Measurements from ENCODE around the gene HECTD4. TPM values are rescaled to one million over a fixed set of nuclear protein-coding genes. Genes with fewer than 3 reads are reported as not detected.
"Not testable (repeated sequence)": the region's sequence is repeated elsewhere in the genome, so short reads cannot be mapped to it uniquely, and the experiment has no call there.

HECTD4 gene
- total RNA-seq, 1 experiment from 2014 or later, result 32.5 TPM

DNA sequence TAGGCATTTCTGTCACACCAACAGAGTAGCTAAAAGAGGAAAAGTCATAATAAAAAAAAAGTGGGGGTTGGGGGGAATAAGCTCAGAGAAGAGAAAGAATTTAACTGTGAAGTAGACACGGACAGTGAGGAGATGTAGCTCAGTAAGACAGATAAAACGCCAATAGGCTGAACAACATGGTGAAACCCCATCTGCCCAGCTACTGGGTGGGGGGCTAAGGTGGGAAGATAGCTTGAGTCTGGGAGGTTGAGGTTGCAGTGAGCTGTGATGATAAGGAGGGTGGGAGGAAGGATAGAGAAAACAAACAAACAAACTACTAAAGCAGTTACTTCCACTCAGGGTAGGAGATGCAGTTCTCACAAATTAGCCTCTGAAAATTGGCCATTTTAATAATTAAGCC lies 25.0 kb downstream of the HECTD4 start:
- Histone ChIP-seq H4K20me1 (ENCODE audit: insufficient read depth, low read depth, low read length) (0 out of 2 replicates have a peak, but pooled peaks cover 13% of the 10 kb centered on the region), H3K4me1 (ENCODE audit: low read length) (no peaks in the 10 kb centered on the region), H3K27ac (ENCODE audit: low read length) (no peak overlapping the region), H3K36me3 (ENCODE audit: insufficient read depth, low read length) (no peaks in the 10 kb centered on the region), H3K9ac (ENCODE audit: low read length) (no peak overlapping the region), H3K79me2 (ENCODE audit: low read length) (peaks cover 69% of the 10 kb centered on the region), H3K9me2 (replicated peaks; ENCODE audit: insufficient read depth, low read length) (no peaks in the 10 kb centered on the region), H3K9me3 (ENCODE audit: low read length) (no peaks in the 10 kb centered on the region), H3K4me2 (ENCODE audit: low read depth, low read length, poor library complexity, severe bottlenecking) (no peak overlapping the region), H3K4me3 (ENCODE audit: low read length) (no peak overlapping the region), H3K27me3 (ENCODE audit: low read length) (no peaks in the 10 kb centered on the region), H2AFZ (ENCODE audit: low read length) (no peak overlapping the region)
- DNase-seq, result no peak

DNA sequence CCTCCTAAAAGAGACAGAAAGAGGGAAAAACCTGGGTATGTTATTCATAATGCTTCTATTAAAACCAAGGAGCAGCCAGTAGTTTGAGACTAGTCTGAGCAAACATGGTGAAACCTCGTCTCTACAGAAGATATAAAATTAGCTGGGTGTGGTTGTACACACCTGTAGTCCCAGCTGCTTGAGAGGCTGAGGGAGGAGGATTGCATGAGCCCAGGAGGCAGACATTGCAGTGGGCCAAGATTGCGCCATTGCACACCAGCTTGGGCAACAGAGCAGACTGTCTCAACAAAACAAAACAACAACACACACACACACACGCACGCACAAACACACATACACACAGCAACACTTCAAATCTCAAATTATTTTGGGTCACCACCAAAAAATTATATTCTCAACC lies 27.8 kb downstream of the HECTD4 start:
- H3K9me3 ChIP-seq (ENCODE audit: low read length), result no peaks in the 10 kb centered on the region
- DNase-seq, result no peak
- peaks cover 16% of the 10 kb centered on the region for H3K4me1 ChIP-seq (ENCODE audit: low read length)
- H3K9me2 ChIP-seq (replicated peaks; ENCODE audit: insufficient read depth, low read length), result no peaks in the 10 kb centered on the region
- H3K36me3 ChIP-seq (ENCODE audit: insufficient read depth, low read length), result no peaks in the 10 kb centered on the region
- no peak overlapping the region for H3K27ac ChIP-seq (ENCODE audit: low read length)
- peaks cover 10% of the 10 kb centered on the region for H4K20me1 ChIP-seq (ENCODE audit: insufficient read depth, low read depth, low read length)
- H3K27me3 ChIP-seq (ENCODE audit: low read length), result no peaks in the 10 kb centered on the region
- H3K4me2 ChIP-seq (ENCODE audit: low read depth, low read length, poor library complexity, severe bottlenecking), result no peak overlapping the region
- no peak overlapping the region for H3K9ac ChIP-seq (ENCODE audit: low read length)
- H2AFZ ChIP-seq (ENCODE audit: low read length), result no peak overlapping the region
- H3K4me3 ChIP-seq (ENCODE audit: low read length), result no peak overlapping the region
- peaks cover 63% of the 10 kb centered on the region for H3K79me2 ChIP-seq (ENCODE audit: low read length)

DNA sequence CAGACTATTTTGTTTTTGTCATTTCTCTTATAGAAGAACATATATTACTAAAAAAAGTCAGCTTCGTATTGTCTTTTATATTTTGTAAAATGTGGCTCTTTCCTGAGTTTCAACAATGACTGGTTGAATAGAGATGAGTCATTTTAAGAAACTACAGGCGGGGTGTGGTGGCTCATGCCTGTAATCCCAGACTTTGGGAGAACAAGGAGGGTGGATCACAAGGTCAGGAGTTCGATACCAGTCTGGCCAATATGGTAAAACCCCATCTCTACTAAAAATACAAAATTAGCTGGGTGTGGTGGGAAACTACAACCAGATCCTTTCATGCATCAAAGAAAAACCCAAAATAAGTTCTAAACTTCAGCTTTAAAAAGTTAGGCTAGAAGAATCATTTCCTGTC lies 28.8 kb downstream of the HECTD4 start:
- H3K36me3 ChIP-seq (ENCODE audit: insufficient read depth, low read length), result no peaks in the 10 kb centered on the region
- no peak for DNase-seq
- H3K27me3 ChIP-seq (ENCODE audit: low read length), result no peaks in the 10 kb centered on the region
- H2AFZ ChIP-seq (ENCODE audit: low read length), result no peak overlapping the region
- no peak overlapping the region for H3K9ac ChIP-seq (ENCODE audit: low read length)
- H3K27ac ChIP-seq (ENCODE audit: low read length), result no peak overlapping the region
- H3K4me1 ChIP-seq (ENCODE audit: low read length), result peaks cover 17% of the 10 kb centered on the region
- H4K20me1 ChIP-seq (ENCODE audit: insufficient read depth, low read depth, low read length), result peaks cover 10% of the 10 kb centered on the region
- H3K79me2 ChIP-seq (ENCODE audit: low read length), result peaks cover 56% of the 10 kb centered on the region
- no peaks in the 10 kb centered on the region for H3K9me2 ChIP-seq (replicated peaks; ENCODE audit: insufficient read depth, low read length)
- H3K9me3 ChIP-seq (ENCODE audit: low read length), result no peaks in the 10 kb centered on the region
- no peak overlapping the region for H3K4me2 ChIP-seq (ENCODE audit: low read depth, low read length, poor library complexity, severe bottlenecking)
- H3K4me3 ChIP-seq (ENCODE audit: low read length), result no peak overlapping the region

DNA sequence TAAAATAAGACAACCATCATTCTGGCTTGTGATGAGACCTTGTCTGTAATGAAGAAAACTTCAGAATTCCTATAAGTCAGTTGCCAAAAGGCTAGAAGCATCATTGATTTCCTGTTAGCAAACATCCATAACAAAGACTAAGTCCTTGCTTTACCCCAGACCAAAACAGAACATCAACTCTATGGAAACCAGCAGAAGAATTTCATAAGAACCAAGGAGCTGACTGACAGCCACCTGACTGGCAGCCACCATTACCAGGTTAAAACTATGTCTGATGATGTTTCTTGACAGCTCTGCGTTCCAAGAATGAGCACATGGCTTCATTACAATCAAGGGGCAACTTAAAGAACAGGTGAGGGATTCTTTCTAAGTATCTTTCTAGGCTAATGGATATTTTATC lies 29.3 kb downstream of the HECTD4 start:
- H3K4me2 ChIP-seq (ENCODE audit: low read depth, low read length, poor library complexity, severe bottlenecking), result no peak overlapping the region
- no peak overlapping the region for H2AFZ ChIP-seq (ENCODE audit: low read length)
- H3K9me3 ChIP-seq (ENCODE audit: low read length), result no peaks in the 10 kb centered on the region
- H3K9me2 ChIP-seq (replicated peaks; ENCODE audit: insufficient read depth, low read length), result no peaks in the 10 kb centered on the region
- no peak overlapping the region for H3K4me3 ChIP-seq (ENCODE audit: low read length)
- H3K27me3 ChIP-seq (ENCODE audit: low read length), result no peaks in the 10 kb centered on the region
- H3K36me3 ChIP-seq (ENCODE audit: insufficient read depth, low read length), result no peaks in the 10 kb centered on the region
- peaks cover 10% of the 10 kb centered on the region for H4K20me1 ChIP-seq (ENCODE audit: insufficient read depth, low read depth, low read length)
- H3K27ac ChIP-seq (ENCODE audit: low read length), result no peak overlapping the region
- no peak for DNase-seq
- peaks cover 54% of the 10 kb centered on the region for H3K79me2 ChIP-seq (ENCODE audit: low read length)
- no peak overlapping the region for H3K9ac ChIP-seq (ENCODE audit: low read length)
- H3K4me1 ChIP-seq (ENCODE audit: low read length), result peaks cover 22% of the 10 kb centered on the region

DNA sequence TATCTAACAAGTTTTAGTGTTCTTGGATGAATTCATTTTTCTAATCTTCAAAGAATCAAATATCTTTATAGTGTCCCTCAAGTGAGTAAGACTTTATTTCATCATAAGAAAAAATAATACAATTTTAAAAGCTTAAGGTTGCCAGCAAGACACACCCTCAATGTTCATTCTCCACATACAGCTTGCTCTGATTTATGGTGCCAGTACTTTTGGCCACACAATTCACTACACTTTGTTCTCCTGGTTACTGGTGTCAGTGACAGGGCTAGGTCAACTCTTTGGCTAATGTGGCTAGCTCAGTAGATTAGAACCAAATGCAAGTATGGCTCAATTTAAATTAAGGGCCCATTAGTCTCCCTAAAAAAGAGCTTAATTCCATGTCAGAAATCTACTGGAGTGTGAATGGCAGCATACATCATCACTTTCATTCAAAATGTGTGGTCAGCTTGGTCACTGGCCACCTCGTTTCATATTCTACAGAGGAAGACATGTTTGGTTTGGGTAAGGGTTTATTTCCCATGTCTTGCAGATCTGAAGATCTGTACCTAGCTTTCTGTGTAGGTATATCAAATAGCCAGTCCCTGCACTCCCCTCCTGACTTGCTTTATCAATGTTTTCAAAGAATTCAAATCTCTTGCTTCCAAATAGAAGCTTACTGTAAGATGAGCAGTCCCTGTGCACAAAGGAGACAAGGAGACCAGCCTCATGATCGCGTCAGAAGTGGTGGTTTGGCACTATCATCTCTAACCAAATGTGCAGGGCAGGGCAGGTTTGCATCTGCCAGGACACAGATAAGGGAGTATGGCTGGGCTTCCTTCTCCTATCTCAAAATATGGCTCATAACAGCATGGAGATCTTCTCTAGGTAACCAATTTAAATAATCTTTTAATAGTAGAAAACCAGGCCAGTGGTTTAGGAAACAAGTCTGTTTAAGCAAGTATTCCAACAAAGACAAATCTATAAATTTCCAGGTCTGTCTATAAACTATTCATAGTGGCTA lies 31.3 kb downstream of the HECTD4 start:
- H3K9ac ChIP-seq (ENCODE audit: low read length), result no peak overlapping the region
- no peaks in the 10 kb centered on the region for H3K9me3 ChIP-seq (ENCODE audit: low read length)
- peaks cover 28% of the 10 kb centered on the region for H3K4me1 ChIP-seq (ENCODE audit: low read length)
- no peak overlapping the region for H3K4me3 ChIP-seq (ENCODE audit: low read length)
- DNase-seq, result no peak
- H3K27me3 ChIP-seq (ENCODE audit: low read length), result no peaks in the 10 kb centered on the region
- H3K9me2 ChIP-seq (replicated peaks; ENCODE audit: insufficient read depth, low read length), result no peaks in the 10 kb centered on the region
- peaks cover 44% of the 10 kb centered on the region for H3K79me2 ChIP-seq (ENCODE audit: low read length)
- H3K36me3 ChIP-seq (ENCODE audit: insufficient read depth, low read length), result no peaks in the 10 kb centered on the region
- H2AFZ ChIP-seq (ENCODE audit: low read length), result no peak overlapping the region
- peaks cover 25% of the 10 kb centered on the region for H4K20me1 ChIP-seq (ENCODE audit: insufficient read depth, low read depth, low read length)
- H3K27ac ChIP-seq (ENCODE audit: low read length), result no peak overlapping the region
- H3K4me2 ChIP-seq (ENCODE audit: low read depth, low read length, poor library complexity, severe bottlenecking), result no peak overlapping the region

DNA sequence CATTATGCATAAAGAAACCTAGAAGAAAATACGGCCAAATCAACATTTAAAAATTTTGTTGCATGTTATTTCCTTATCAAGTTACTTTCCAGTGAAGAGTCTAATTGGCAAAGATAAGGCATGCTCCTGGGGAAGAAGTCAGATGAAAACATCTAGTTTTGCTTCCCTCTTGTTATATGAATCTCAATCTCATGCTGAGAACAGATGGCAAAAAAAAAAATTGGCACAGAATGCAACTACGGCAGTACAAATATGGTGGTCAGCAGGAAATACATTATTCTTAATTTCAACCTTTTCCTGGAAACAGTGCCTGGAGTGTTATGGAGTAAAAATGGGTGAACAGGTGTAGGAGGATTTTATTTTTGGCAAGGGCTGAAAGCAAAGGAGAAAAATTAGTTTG lies 32.8 kb downstream of the HECTD4 start:
- Histone ChIP-seq H3K79me2 (ENCODE audit: low read length) (peaks cover 42% of the 10 kb centered on the region), H4K20me1 (ENCODE audit: insufficient read depth, low read depth, low read length) (peaks cover 25% of the 10 kb centered on the region), H2AFZ (ENCODE audit: low read length) (no peak overlapping the region)

DNA sequence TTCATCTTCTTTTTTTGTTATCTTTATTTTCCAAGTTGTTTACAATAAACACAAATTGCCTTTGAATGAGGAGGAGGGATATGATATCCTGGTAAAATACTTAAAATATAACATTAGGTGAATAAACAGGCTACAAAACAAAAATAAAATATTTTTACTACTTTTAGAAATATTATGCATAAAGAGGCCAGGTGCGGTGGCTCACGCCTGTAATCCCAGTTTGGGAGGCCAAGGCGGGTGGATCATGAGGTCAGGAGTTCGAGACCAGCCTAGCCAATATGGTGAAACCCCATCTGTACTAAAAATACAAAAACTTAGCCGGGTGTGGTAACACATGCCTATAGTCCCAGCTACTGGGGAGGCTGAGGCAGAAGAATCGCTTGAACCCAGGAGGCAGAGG lies 33.3 kb downstream of the HECTD4 start:
- H3K9me3 ChIP-seq (ENCODE audit: low read length); H3K4me3 ChIP-seq (ENCODE audit: low read length); H3K27ac ChIP-seq (ENCODE audit: low read length); H3K4me2 ChIP-seq (ENCODE audit: low read depth, low read length, poor library complexity, severe bottlenecking); H3K36me3 ChIP-seq (ENCODE audit: insufficient read depth, low read length); DNase-seq; H3K9ac ChIP-seq (ENCODE audit: low read length); H2AFZ ChIP-seq (ENCODE audit: low read length); H3K27me3 ChIP-seq (ENCODE audit: low read length); H3K9me2 ChIP-seq (replicated peaks; ENCODE audit: insufficient read depth, low read length): not testable (repeated sequence)
- Histone ChIP-seq H3K4me1 (ENCODE audit: low read length) (peaks cover 28% of the 10 kb centered on the region), H4K20me1 (ENCODE audit: insufficient read depth, low read depth, low read length) (peaks cover 25% of the 10 kb centered on the region), H3K79me2 (ENCODE audit: low read length) (peaks cover 43% of the 10 kb centered on the region)

More for the DNA sequence above, 32.8 kb downstream of the HECTD4 start:
- H3K9me3 ChIP-seq (ENCODE audit: low read length), result no peaks in the 10 kb centered on the region
- H3K4me3 ChIP-seq (ENCODE audit: low read length), result no peak overlapping the region
- no peak for DNase-seq
- H3K4me2 ChIP-seq (ENCODE audit: low read depth, low read length, poor library complexity, severe bottlenecking), result no peak overlapping the region
- no peaks in the 10 kb centered on the region for H3K36me3 ChIP-seq (ENCODE audit: insufficient read depth, low read length)
- no peaks in the 10 kb centered on the region for H3K27me3 ChIP-seq (ENCODE audit: low read length)
- no peak overlapping the region for H3K9ac ChIP-seq (ENCODE audit: low read length)
- no peak overlapping the region for H3K27ac ChIP-seq (ENCODE audit: low read length)
- H3K4me1 ChIP-seq (ENCODE audit: low read length), result peaks cover 28% of the 10 kb centered on the region
- H3K9me2 ChIP-seq (replicated peaks; ENCODE audit: insufficient read depth, low read length), result no peaks in the 10 kb centered on the region

DNA sequence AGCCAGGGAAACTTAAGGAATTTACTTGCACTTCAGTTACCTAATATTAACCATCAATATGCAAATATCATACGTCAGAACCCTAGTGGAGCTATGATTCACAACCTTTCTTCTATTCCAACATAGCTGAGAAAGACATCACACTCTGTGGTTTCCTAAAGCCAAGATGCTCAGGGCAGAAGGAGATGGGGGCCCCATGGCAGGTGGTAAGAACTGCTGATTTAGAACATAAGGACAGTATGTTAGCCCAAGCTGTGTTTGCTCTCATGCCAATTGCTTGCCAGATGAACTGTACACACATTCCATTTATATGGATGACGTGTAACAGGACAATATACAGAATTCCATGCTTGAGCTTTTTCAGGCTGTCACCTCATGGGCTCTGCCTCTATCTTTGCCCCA lies 34.6 kb downstream of the HECTD4 start:
- Histone ChIP-seq H3K4me1 (ENCODE audit: low read length) (peaks cover 28% of the 10 kb centered on the region), H3K4me2 (ENCODE audit: low read depth, low read length, poor library complexity, severe bottlenecking) (no peak overlapping the region), H3K4me3 (ENCODE audit: low read length) (no peak overlapping the region)

More for the DNA sequence above, 34.6 kb downstream of the HECTD4 start:
- DNase-seq, result no peak
- Histone ChIP-seq H2AFZ (ENCODE audit: low read length) (no peak overlapping the region), H3K27me3 (ENCODE audit: low read length) (no peaks in the 10 kb centered on the region), H3K36me3 (ENCODE audit: insufficient read depth, low read length) (no peaks in the 10 kb centered on the region), H3K9me3 (ENCODE audit: low read length) (no peaks in the 10 kb centered on the region), H3K27ac (ENCODE audit: low read length) (no peak overlapping the region), H3K79me2 (ENCODE audit: low read length) (peaks cover 52% of the 10 kb centered on the region), H3K9ac (ENCODE audit: low read length) (no peak overlapping the region), H3K9me2 (replicated peaks; ENCODE audit: insufficient read depth, low read length) (no peaks in the 10 kb centered on the region), H4K20me1 (ENCODE audit: insufficient read depth, low read depth, low read length) (peaks cover 21% of the 10 kb centered on the region)
